ENCODE results near the gene CEP78. TPM values are rescaled to one million over a fixed set of nuclear protein-coding genes. Genes with fewer than 3 reads are reported as not detected.

The CEP78 gene
- total RNA-seq, 1 donor from 2014 or later: 33.7 TPM

GRCh38 chr9:78306222-78307076, 70.6 kb downstream of the CEP78 start:
- no peaks in the 10 kb centered on the region for H3K9me3 Mint-ChIP-seq

GRCh38 chr9:78307360-78307759, 71.5 kb downstream of the CEP78 start:
- Mint-ChIP-seq H3K9me3 (no peaks in the 10 kb centered on the region), H3K27ac (no peak overlapping the region)

More at GRCh38 chr9:78306222-78307076, 70.6 kb downstream of the CEP78 start:
- Mint-ChIP-seq H3K4me3 (ENCODE audit: low read depth) (no peak overlapping the region), H3K27ac (no peak overlapping the region), H3K27me3 (ENCODE audit: low read depth) (no peaks in the 10 kb centered on the region), H3K36me3 (ENCODE audit: low read depth) (peaks cover 84% of the 10 kb centered on the region), H3K4me1 (ENCODE audit: low read depth) (peaks cover 6% of the 10 kb centered on the region)
- DNase-seq (ENCODE audit: low spot score): no peak
- intact Hi-C loops (cut with micrococcal nuclease): no loop called here

GRCh38 chr9:78309066-78309465, 73.2 kb downstream of the CEP78 start:
- H3K9me3 Mint-ChIP-seq: no peaks in the 10 kb centered on the region
- intact Hi-C loops (cut with micrococcal nuclease): no loop called here
- no peak for DNase-seq (ENCODE audit: low spot score)
- peaks cover 3% of the 10 kb centered on the region for H3K4me1 Mint-ChIP-seq (ENCODE audit: low read depth)
- H3K27me3 Mint-ChIP-seq (ENCODE audit: low read depth): no peaks in the 10 kb centered on the region
- no peak overlapping the region for H3K4me3 Mint-ChIP-seq (ENCODE audit: low read depth)
- no peak overlapping the region for H3K27ac Mint-ChIP-seq
- H3K36me3 Mint-ChIP-seq (ENCODE audit: low read depth): peaks cover 76% of the 10 kb centered on the region

More at GRCh38 chr9:78307360-78307759, 71.5 kb downstream of the CEP78 start:
- no peak for DNase-seq (ENCODE audit: low spot score)
- peaks cover 81% of the 10 kb centered on the region for H3K36me3 Mint-ChIP-seq (ENCODE audit: low read depth)
- H3K4me1 Mint-ChIP-seq (ENCODE audit: low read depth): peaks cover 4% of the 10 kb centered on the region
- H3K27me3 Mint-ChIP-seq (ENCODE audit: low read depth): no peaks in the 10 kb centered on the region
- no peak overlapping the region for H3K4me3 Mint-ChIP-seq (ENCODE audit: low read depth)
- intact Hi-C loops (cut with micrococcal nuclease): no loop called here

GRCh38 chr9:78311075-78311474, 75.2 kb downstream of the CEP78 start:
- Mint-ChIP-seq H3K27ac (no peak overlapping the region), H3K27me3 (ENCODE audit: low read depth) (no peaks in the 10 kb centered on the region), H3K4me3 (ENCODE audit: low read depth) (no peak overlapping the region), H3K9me3 (no peaks in the 10 kb centered on the region), H3K36me3 (ENCODE audit: low read depth) (peaks cover 66% of the 10 kb centered on the region), H3K4me1 (ENCODE audit: low read depth) (no peaks in the 10 kb centered on the region)
- intact Hi-C loops (cut with micrococcal nuclease): no loop called here
- DNase-seq (ENCODE audit: low spot score): no peak

- intact Hi-C loops (cut with micrococcal nuclease): no loop called here
Measured at GRCh38 chr9:78311886-78312524, 76.1 kb downstream of the CEP78 start.

GRCh38 chr9:78314550-78314949, 78.7 kb downstream of the CEP78 start:
- Mint-ChIP-seq H3K9me3 (no peaks in the 10 kb centered on the region), H3K27me3 (ENCODE audit: low read depth) (no peaks in the 10 kb centered on the region), H3K27ac (no peak overlapping the region), H3K36me3 (ENCODE audit: low read depth) (peaks cover 69% of the 10 kb centered on the region), H3K4me1 (ENCODE audit: low read depth) (peaks cover 4% of the 10 kb centered on the region), H3K4me3 (ENCODE audit: low read depth) (no peak overlapping the region)
- DNase-seq (ENCODE audit: low spot score): no peak
- intact Hi-C loops (cut with micrococcal nuclease): no loop called here

More at GRCh38 chr9:78311886-78312524, 76.1 kb downstream of the CEP78 start:
- Mint-ChIP-seq H3K27ac (no peak overlapping the region), H3K27me3 (ENCODE audit: low read depth) (no peaks in the 10 kb centered on the region), H3K4me1 (ENCODE audit: low read depth) (peaks cover 4% of the 10 kb centered on the region), H3K4me3 (ENCODE audit: low read depth) (no peak overlapping the region), H3K36me3 (ENCODE audit: low read depth) (peaks cover 66% of the 10 kb centered on the region), H3K9me3 (no peaks in the 10 kb centered on the region)
- no peak for DNase-seq (ENCODE audit: low spot score)

GRCh38 chr9:78314953-78315870, 79.3 kb downstream of the CEP78 start:
- DNase-seq (ENCODE audit: low spot score): no peak
- Mint-ChIP-seq H3K9me3 (no peaks in the 10 kb centered on the region), H3K36me3 (ENCODE audit: low read depth) (peaks cover 69% of the 10 kb centered on the region), H3K4me1 (ENCODE audit: low read depth) (peaks cover 5% of the 10 kb centered on the region), H3K27ac (no peak overlapping the region), H3K27me3 (ENCODE audit: low read depth) (no peaks in the 10 kb centered on the region), H3K4me3 (ENCODE audit: low read depth) (no peak overlapping the region)
- intact Hi-C loops (cut with micrococcal nuclease): no loop called here

GRCh38 chr9:78316166-78316892, 80.5 kb downstream of the CEP78 start:
- Mint-ChIP-seq H3K4me1 (ENCODE audit: low read depth) (peaks cover 5% of the 10 kb centered on the region), H3K4me3 (ENCODE audit: low read depth) (no peak overlapping the region), H3K27ac (no peak overlapping the region), H3K36me3 (ENCODE audit: low read depth) (peaks cover 72% of the 10 kb centered on the region), H3K9me3 (no peaks in the 10 kb centered on the region), H3K27me3 (ENCODE audit: low read depth) (no peaks in the 10 kb centered on the region)
- DNase-seq (ENCODE audit: low spot score): no peak
- intact Hi-C loops (cut with micrococcal nuclease): no loop called here

- DNase-seq (ENCODE audit: low spot score): no peak
- Mint-ChIP-seq H3K27ac (no peak overlapping the region), H3K9me3 (no peaks in the 10 kb centered on the region), H3K4me3 (ENCODE audit: low read depth) (no peak overlapping the region), H3K27me3 (ENCODE audit: low read depth) (no peaks in the 10 kb centered on the region), H3K4me1 (ENCODE audit: low read depth) (peaks cover 11% of the 10 kb centered on the region), H3K36me3 (ENCODE audit: low read depth) (peaks cover 77% of the 10 kb centered on the region)
- intact Hi-C loops (cut with micrococcal nuclease): no loop called here
Measured at GRCh38 chr9:78319197-78320029, 83.5 kb downstream of the CEP78 start.

- DNase-seq (ENCODE audit: low spot score): no peak
- Mint-ChIP-seq H3K4me1 (ENCODE audit: low read depth) (peaks cover 15% of the 10 kb centered on the region), H3K27ac (no peak overlapping the region), H3K9me3 (no peaks in the 10 kb centered on the region), H3K27me3 (ENCODE audit: low read depth) (no peaks in the 10 kb centered on the region), H3K36me3 (ENCODE audit: low read depth) (peaks cover 80% of the 10 kb centered on the region), H3K4me3 (ENCODE audit: low read depth) (no peak overlapping the region)
- intact Hi-C loops (cut with micrococcal nuclease): no loop called here
Measured at GRCh38 chr9:78320030-78320693, 84.3 kb downstream of the CEP78 start.

- Mint-ChIP-seq H3K36me3 (ENCODE audit: low read depth) (peaks cover 83% of the 10 kb centered on the region), H3K27me3 (ENCODE audit: low read depth) (no peaks in the 10 kb centered on the region), H3K9me3 (no peaks in the 10 kb centered on the region), H3K27ac (no peak overlapping the region), H3K4me3 (ENCODE audit: low read depth) (no peak overlapping the region), H3K4me1 (ENCODE audit: low read depth) (peaks cover 20% of the 10 kb centered on the region)
- no peak for DNase-seq (ENCODE audit: low spot score)
- intact Hi-C loops (cut with micrococcal nuclease): no loop called here
Measured at GRCh38 chr9:78320875-78321496, 85.1 kb downstream of the CEP78 start.

All from activated T-helper 2 cell treated with anti-CD3 and anti-CD28 coated beads, Interferon-gamma antibody, Interleukin-2, Interleukin-4, amounts not matched to agents 10 μg/mL and 5 μg/mL and 100 μg/mL, durations not matched to agents 14 hours and 24 hours and 36 hours (primary cell).